Trophoblast cell (in vitro differentiated cells and primary cell): ENCODE results near the gene SPNS1.

Source experiments
- DNase-seq, 2 donors: peaks; one replicate each; pipeline ENCODE4 v3.0.0-alpha.2; 2016
- H2AFZ ChIP-seq: 2 replicates; pipeline ENCODE4 v1.6.1; 2013; ENCODE audit warnings: low read length, moderate library complexity, mild to moderate bottlenecking; ENCODE audit not compliant: insufficient read depth, poor library complexity
- H2AK5ac ChIP-seq: 2 replicates; pipeline ENCODE4 v1.6.1; 2013; ENCODE audit warnings: mild to moderate bottlenecking, low read length
- H2BK120ac ChIP-seq: 2 replicates; pipeline ENCODE4 v1.6.1; 2013; ENCODE audit warnings: low read length, mild to moderate bottlenecking, moderate library complexity; ENCODE audit not compliant: insufficient read depth, poor library complexity
- H2BK12ac ChIP-seq: 2 replicates; pipeline ENCODE4 v1.6.1; 2013; ENCODE audit warnings: mild to moderate bottlenecking, low read length, moderate library complexity
- H2BK5ac ChIP-seq: 2 replicates; pipeline ENCODE4 v1.6.1; 2013; ENCODE audit warnings: low read length, low read depth, moderate library complexity, mild to moderate bottlenecking; ENCODE audit not compliant: poor library complexity
- H3K14ac ChIP-seq: 2 replicates; pipeline ENCODE4 v1.6.1; 2013; ENCODE audit warnings: mild to moderate bottlenecking, low read length
- H3K18ac ChIP-seq: 2 replicates; pipeline ENCODE4 v1.6.1; 2013; ENCODE audit warnings: mild to moderate bottlenecking, low read length
- H3K23ac ChIP-seq: 2 replicates; pipeline ENCODE4 v1.6.1; 2013; ENCODE audit warnings: low read length
- H3K27ac ChIP-seq: 2 replicates; pipeline ENCODE4 v1.5.1; 2013; ENCODE audit warnings: low read depth, mild to moderate bottlenecking, inconsistent platforms, low read length, moderate library complexity
- H3K27me3 ChIP-seq: 2 replicates; pipeline ENCODE4 v1.6.1; 2013; ENCODE audit warnings: inconsistent platforms, mild to moderate bottlenecking, low read length, moderate library complexity; ENCODE audit not compliant: insufficient read depth
- H3K36me3 ChIP-seq, 2 experiments: 1 replicate in 1 of 2; 2 replicates in 1 of 2; pipeline ENCODE4 v1.6.1; 2013; ENCODE audit warnings: low read length in 2 of 2, mild to moderate bottlenecking in 2 of 2, moderate library complexity in 1 of 2; ENCODE audit not compliant: insufficient read depth in 2 of 2, control insufficient read depth in 1 of 2
- H3K4ac ChIP-seq: 2 replicates; pipeline ENCODE4 v1.6.1; 2013; ENCODE audit warnings: low read depth, mild to moderate bottlenecking, low read length, moderate library complexity
- H3K4me1 ChIP-seq, 2 experiments: 1 replicate in 1 of 2; 2 replicates in 1 of 2; pipeline ENCODE4 v1.6.1; 2013; ENCODE audit warnings: low read length in 2 of 2, mild to moderate bottlenecking in 2 of 2, moderate library complexity in 1 of 2; ENCODE audit not compliant: insufficient read depth in 2 of 2, control insufficient read depth in 1 of 2
- H3K4me2 ChIP-seq: 2 replicates; pipeline ENCODE4 v1.6.1; 2013; ENCODE audit warnings: inconsistent platforms, mild to moderate bottlenecking, low read length, moderate library complexity
- H3K4me3 ChIP-seq: 2 replicates; pipeline ENCODE4 v1.5.1; 2013; ENCODE audit warnings: mild to moderate bottlenecking, low read depth, low read length, inconsistent platforms
- H3K79me1 ChIP-seq: one replicate; pipeline ENCODE4 v1.6.1; 2013; ENCODE audit warnings: low read length
- H3K79me2 ChIP-seq: 2 replicates; pipeline ENCODE4 v1.6.1; 2013; ENCODE audit warnings: low read length, mild to moderate bottlenecking; ENCODE audit not compliant: control insufficient read depth, insufficient read depth, poor library complexity
- H3K9ac ChIP-seq: 2 replicates; pipeline ENCODE4 v1.6.1; 2013; ENCODE audit warnings: mild to moderate bottlenecking, low read length
- H3K9me3 ChIP-seq: 2 replicates; pipeline ENCODE4 v1.6.1; 2013; ENCODE audit warnings: low read depth, mild to moderate bottlenecking, control low read depth, inconsistent platforms, low read length; ENCODE audit not compliant: insufficient read depth
- H4K12ac ChIP-seq: 2 replicates; pipeline ENCODE4 v1.6.1; 2013; ENCODE audit warnings: low read depth, mild to moderate bottlenecking, low read length, moderate library complexity
- H4K8ac ChIP-seq: 2 replicates; pipeline ENCODE4 v1.6.1; 2013; ENCODE audit warnings: low read depth, mild to moderate bottlenecking, low read length, moderate library complexity
- H4K91ac ChIP-seq: one replicate; pipeline ENCODE4 v1.6.1; 2013; ENCODE audit warnings: low read depth, mild to moderate bottlenecking, low read length, moderate library complexity
- WGBS: extraction: QIAGEN DNeasy Blood & Tissue Kit; methylation state at CpG from one replicate; pipeline ENCODE4 v1.1.7; 2013; ENCODE audit warnings: missing lambda C conversion rate; ENCODE audit not compliant: insufficient read length, insufficient coverage; ENCODE audit errors: extremely low coverage; 5-methylcytosine and 5-hydroxymethylcytosine counted together

The SPNS1 gene

GRCh38 chr16:28930203-28930602 is 44.4 kb upstream of the SPNS1 start:
- Histone ChIP-seq H3K4me3 (no peak overlapping the region), H2AK5ac (no peak overlapping the region), H3K27ac (no peak overlapping the region), H3K79me2 (peaks cover 4% of the 10 kb centered on the region), H2BK5ac (no peak overlapping the region), H3K23ac (no peak overlapping the region), H3K79me1 (peaks cover 8% of the 10 kb centered on the region), H4K8ac (no peak overlapping the region), H2AFZ (no peak overlapping the region), H4K12ac (no peak overlapping the region), H3K9ac (no peak overlapping the region), H3K14ac (no peak overlapping the region), H3K18ac (no peak overlapping the region), H3K36me3 (no peaks in the 10 kb centered on the region), H3K27me3 (no peaks in the 10 kb centered on the region), H2BK12ac (no peak overlapping the region), H3K4me1 (peaks cover 3 to 4% of the 10 kb centered on the region in 2 experiments), H3K4me2 (no peak overlapping the region), H4K91ac (no peak overlapping the region), H2BK120ac (no peak overlapping the region), H3K9me3 (peaks cover 1% of the 10 kb centered on the region), H3K4ac (no peak overlapping the region)
- no CpG with 5 or more reads among the region's 3 CpGs for WGBS
- no peak for DNase-seq

- Histone ChIP-seq H2BK12ac (no peak overlapping the region), H3K27ac (no peak overlapping the region), H3K4me3 (no peak overlapping the region), H3K79me2 (no peaks in the 10 kb centered on the region), H3K36me3 (no peaks in the 10 kb centered on the region), H3K9me3 (peaks cover 1% of the 10 kb centered on the region), H3K4ac (no peak overlapping the region), H4K8ac (no peak overlapping the region), H2BK120ac (no peak overlapping the region), H3K23ac (no peak overlapping the region), H3K14ac (no peak overlapping the region), H3K79me1 (peaks cover 3% of the 10 kb centered on the region), H3K9ac (no peak overlapping the region), H2AFZ (no peak overlapping the region), H3K27me3 (no peaks in the 10 kb centered on the region), H3K18ac (no peak overlapping the region), H2AK5ac (no peak overlapping the region), H4K12ac (no peak overlapping the region), H3K4me1 (peaks cover 3 to 6% of the 10 kb centered on the region in 2 experiments), H2BK5ac (no peak overlapping the region), H3K4me2 (no peak overlapping the region), H4K91ac (no peak overlapping the region)
- DNase-seq: no peak
- no CpG with 5 or more reads among the region's 3 CpGs for WGBS
Observed at GRCh38 chr16:28930652-28931051, 43.9 kb upstream of the SPNS1 start.

GRCh38 chr16:28931801-28932225 is 42.8 kb upstream of the SPNS1 start, which contains the start of gene CD19:
TSS of gene CD19 (plus strand) at chr16:28931971. CDS start at chr16:28932001, 30 bp downstream.
- Histone ChIP-seq H3K9ac (no peak within 1 kb of the TSS), H4K12ac (no peak within 1 kb of the TSS), H4K91ac (no peak within 1 kb of the TSS), H3K4me1 (peaks cover 3 to 6% of the 10 kb centered on the region in 2 experiments), H3K14ac (no peak within 1 kb of the TSS), H2BK12ac (no peak within 1 kb of the TSS), H4K8ac (no peak within 1 kb of the TSS), H3K4me3 (no peak within 1 kb of the TSS), H2BK5ac (no peak within 1 kb of the TSS), H3K18ac (no peak within 1 kb of the TSS), H3K4ac (no peak within 1 kb of the TSS), H3K9me3 (peaks cover 1% of the 10 kb centered on the region), H3K27ac (no peak within 1 kb of the TSS), H3K36me3 (no peaks in the 10 kb centered on the region), H2AFZ (no peak within 1 kb of the TSS), H3K27me3 (no peaks in the 10 kb centered on the region), H3K79me2 (no peaks in the 10 kb centered on the region), H3K79me1 (no peaks in the 10 kb centered on the region), H2AK5ac (no peak within 1 kb of the TSS), H2BK120ac (no peak within 1 kb of the TSS), H3K23ac (no peak within 1 kb of the TSS), H3K4me2 (no peak within 1 kb of the TSS)
- no CpG with 5 or more reads among the region's 10 CpGs for WGBS
- no peak for DNase-seq

GRCh38 chr16:28932339-28933141 is 42.0 kb upstream of the SPNS1 start:
- Histone ChIP-seq H3K4ac (no peak overlapping the region), H4K8ac (no peak overlapping the region), H3K18ac (no peak overlapping the region), H4K91ac (no peak overlapping the region), H3K79me2 (no peaks in the 10 kb centered on the region), H3K4me1 (peaks cover 3 to 6% of the 10 kb centered on the region in 2 experiments), H3K23ac (no peak overlapping the region), H2AFZ (no peak overlapping the region), H3K4me2 (no peak overlapping the region), H2BK12ac (no peak overlapping the region), H2BK5ac (no peak overlapping the region), H3K27me3 (no peaks in the 10 kb centered on the region), H3K9me3 (peaks cover 1% of the 10 kb centered on the region), H3K36me3 (no peaks in the 10 kb centered on the region), H3K14ac (no peak overlapping the region), H2AK5ac (peak overlapping the region; percentile 18), H3K79me1 (no peaks in the 10 kb centered on the region), H3K27ac (no peak overlapping the region), H3K4me3 (no peak overlapping the region), H3K9ac (no peak overlapping the region), H2BK120ac (no peak overlapping the region), H4K12ac (no peak overlapping the region)
- no CpG with 5 or more reads among the region's 20 CpGs for WGBS
- DNase-seq: no peak
